Ishikawa (cell line): ENCODE data around the gene COX6A2.

Source experiments
- FOXM1 ChIP-seq: IDR thresholded peaks from 2 replicates; pipeline ENCODE4 v1.6.1; 2012; ENCODE audit warnings: low read depth, borderline replicate concordance
- REST ChIP-seq: IDR thresholded peaks from 2 replicates; pipeline ENCODE4 v1.6.1; 2012; ENCODE audit warnings: low read depth, mild to moderate bottlenecking
- TF ChIP-seq, protein P1 (sequence below): IDR thresholded peaks from 2 replicates; pipeline ENCODE4 v1.6.1; 2012

DNA sequence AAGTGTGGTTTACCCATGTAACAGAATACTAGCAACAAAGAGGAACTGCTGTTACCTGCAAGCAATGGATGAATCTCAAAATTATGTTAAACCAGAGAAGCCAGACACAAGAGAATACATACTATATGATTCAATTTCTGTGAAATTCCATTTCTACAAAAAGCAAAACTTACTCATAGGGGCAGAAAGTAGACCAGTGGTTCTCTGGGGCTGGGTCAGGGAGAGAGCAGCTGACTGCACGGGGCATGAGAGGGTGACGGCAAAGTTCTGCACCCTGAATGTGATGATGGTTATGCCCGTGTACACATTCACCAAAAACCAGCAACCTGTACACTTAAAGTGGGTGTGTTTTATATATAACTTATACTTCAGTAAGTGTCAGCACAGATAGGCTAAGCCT, 11.4 kb upstream of the COX6A2 start:
- TF ChIP-seq, protein P1, sequence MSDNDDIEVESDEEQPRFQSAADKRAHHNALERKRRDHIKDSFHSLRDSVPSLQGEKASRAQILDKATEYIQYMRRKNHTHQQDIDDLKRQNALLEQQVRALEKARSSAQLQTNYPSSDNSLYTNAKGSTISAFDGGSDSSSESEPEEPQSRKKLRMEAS = no peak
- no peak for TF ChIP-seq FOXM1
- TF ChIP-seq REST = no peak
